Fibroblast of skin of left biceps (primary cell): ENCODE results near the gene WDPCP.
"Not testable (repeated sequence)": the region's sequence is repeated elsewhere in the genome, so short reads cannot be mapped to it uniquely, and the experiment has no call there.

Experiments used
- DNase-seq, 2 experiments: peaks; one replicate each; pipeline ENCODE4 v3.0.0-alpha.2; 2013; ENCODE audit warnings: low read depth in 2 of 2

Gene WDPCP

DNA sequence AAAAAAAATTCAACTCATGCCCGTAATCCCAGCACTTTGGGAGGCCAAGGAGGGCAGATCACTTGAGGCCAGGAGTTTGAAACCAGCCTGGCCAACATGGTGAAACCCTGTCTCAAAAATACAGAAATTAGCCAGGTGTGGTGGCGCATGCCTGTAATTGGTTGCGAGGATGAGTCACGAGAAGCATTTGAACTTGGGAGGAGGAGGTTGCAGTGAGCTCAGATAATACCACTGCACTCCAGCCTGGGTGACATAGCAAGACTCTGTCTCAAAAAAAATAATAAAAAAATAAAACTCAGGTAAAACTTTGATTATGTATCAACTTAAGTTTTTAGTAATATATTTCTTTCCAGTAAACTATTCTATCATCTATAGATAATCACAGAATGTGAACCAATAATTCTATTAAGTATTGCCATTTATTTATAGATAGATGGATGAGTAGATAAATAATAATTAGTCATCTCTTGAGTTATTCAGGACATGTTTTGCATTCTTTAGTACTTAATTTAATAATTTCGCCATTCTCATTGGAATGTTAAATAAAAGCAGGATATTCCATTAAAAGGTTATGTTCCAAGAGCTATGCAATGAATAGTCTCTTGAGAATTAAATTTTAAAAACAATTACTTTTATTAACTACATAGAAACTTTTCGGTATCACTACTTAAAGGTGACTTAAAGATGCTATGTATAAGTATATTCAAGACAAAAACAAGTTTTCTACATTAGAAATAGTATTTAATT is 48.7 kb downstream of the WDPCP start:
- no peak for DNase-seq

DNA sequence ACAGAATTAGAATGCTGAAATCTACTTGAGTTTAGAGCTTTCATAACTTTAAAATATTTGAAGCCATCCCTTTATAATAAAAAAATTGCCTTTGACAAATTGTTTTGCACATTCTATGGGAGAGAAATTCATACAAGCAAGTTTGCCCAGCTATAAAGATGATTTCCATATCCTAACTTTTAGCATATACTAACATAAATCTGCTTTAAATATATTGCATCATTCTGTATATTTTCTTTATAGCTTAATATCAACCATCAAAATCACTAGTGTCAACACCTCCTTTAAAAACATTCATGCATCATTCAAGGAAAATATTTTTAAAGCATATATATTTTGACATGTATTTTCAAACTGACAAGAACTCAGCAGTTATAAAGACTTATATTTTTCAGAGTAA is 49.9 kb downstream of the WDPCP start:
- no peak for DNase-seq

DNA sequence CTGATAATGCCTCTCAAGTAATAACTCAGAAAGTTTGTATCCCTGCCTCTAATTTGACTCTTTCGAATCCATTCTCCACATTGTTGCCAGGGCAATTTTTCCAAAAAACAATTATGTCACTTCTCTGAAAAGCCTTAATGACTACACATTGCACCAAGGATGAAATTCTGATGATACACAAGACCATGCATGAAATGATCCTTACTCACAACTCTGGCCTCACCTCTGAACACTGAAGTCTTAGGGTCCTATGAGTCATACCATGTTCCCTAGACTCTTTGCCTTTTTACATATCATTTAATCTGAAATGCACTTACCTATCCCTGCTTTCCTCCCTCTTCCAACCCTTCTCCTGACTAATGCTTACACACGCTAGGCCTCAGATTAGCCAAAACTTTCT is 51.0 kb downstream of the WDPCP start:
- DNase-seq, result no peak

DNA sequence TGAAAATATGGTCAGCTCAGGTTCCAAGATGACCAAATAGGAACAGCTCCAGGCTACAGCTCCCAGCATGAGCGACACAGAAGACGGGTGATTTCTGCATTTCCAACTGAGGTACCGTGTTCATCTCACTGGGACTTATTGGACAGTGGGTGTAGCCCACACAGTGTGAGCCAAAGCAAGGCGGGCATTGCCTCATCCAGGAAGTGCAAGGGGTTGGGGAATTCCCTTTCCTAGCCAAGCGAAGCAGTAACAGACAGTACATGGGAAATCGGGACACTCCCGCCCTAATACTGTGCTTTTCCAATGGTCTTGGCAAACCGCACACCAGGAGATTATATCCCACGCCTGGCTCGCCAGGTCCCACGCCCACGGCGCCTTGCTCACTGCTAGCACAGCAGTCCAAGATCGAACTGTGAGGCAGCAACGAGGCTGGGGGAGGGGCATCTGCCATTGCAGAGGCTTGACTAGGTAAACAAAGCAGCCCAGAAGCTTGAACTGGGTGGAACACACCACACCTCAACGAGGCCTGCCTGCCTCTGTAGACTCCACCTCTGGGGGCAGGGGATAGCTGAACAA is 57.5 kb downstream of the WDPCP start:
- no peak for DNase-seq

DNA sequence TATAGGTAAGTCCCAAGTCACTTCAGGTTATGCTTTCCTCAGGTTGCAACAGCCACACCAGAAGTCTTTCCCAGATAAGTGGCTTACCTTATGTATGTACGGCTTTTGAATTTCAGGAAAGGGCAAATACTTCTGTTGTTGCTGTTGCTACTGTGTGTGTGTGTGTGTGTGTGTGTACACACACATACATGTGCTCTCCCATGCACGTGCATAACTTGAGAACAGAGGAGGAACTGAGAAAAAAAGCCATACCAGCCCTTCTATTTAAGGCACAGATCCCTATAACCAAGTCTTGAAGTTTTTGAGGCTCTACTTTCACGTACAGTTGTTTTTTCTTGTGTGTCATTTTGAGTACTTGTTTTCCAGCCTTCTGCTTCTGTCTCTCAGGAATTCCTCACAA is 62.4 kb downstream of the WDPCP start:
- no peak for DNase-seq

DNA sequence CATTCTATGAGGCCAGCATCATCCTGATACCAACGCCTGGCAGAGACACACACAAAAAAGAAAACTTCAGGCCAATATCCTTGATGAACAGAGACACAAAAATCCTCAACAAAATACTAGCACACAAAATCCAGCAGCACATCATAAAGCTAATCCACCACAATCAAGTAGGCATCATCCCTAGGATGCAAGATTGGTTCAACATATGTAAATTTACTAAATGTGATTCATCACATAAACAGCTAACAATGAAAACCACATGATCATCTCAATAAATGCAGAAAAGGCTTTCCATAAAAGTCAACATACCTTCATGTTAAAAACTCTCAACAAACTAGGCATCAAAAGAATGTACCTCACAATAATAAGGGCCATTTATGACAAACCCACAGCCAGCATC is 65.3 kb downstream of the WDPCP start:
- DNase-seq, result peak in 1 of 2 experiments; percentile 8

DNA sequence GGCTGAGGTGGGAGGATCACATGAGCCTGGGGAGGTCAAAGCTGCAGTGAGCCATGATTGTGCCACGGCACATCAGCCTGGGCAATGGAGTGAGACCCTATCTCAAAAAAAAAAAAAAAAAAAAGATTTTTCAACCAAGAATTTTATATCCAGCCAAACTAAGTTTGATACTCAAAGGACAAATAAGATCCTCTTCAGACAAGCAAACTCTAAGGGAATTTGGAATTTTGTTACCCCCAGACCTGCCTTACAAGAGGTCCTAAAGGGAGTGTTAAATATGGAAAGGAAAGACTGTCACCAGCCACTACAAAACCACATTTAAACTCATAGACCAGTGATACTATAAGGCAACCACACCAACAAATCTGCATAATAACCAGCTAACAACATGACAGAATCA is 67.5 kb downstream of the WDPCP start:
- no peak for DNase-seq

DNA sequence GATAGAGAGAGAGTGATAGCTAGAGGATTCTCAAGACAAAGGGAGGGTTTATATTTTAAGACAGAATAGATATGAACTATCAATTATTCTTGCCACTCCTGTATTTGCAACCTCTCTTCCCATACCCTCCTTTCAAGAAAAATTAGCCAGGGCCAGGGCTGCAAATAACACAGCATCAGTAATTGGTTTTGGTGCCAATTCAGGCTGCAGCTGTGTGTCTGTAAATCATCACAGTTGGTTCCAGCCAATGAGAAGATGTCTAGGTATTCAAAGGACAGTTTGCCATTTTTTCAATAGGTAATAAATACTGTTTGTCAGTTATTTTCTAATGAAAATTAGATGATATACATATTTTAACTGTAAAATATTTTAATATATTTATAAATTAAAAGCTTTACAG is 73.5 kb downstream of the WDPCP start:
- no peak for DNase-seq

DNA sequence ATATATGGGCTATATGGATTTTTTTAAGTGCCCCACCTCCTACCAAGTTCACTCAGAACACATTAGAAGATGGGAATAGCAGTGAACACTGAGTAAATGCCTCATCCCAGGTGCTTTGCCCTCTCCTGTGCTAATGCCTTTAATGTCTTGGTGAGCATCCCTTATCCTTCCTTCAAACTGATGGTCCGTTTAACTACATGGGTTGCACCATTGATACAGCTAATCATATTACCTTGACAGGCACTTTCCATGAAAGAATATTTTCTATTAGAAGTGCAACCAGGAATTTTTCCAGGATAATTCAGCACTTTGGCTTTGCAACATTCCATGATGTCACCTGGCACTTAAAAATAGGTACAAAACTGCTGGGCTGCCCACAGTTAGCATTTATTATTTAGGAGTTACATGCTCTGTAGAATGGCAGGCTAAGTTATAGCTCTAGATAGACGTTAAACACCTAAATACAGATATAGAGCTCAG is 74.0 kb downstream of the WDPCP start:
- no peak for DNase-seq

DNA sequence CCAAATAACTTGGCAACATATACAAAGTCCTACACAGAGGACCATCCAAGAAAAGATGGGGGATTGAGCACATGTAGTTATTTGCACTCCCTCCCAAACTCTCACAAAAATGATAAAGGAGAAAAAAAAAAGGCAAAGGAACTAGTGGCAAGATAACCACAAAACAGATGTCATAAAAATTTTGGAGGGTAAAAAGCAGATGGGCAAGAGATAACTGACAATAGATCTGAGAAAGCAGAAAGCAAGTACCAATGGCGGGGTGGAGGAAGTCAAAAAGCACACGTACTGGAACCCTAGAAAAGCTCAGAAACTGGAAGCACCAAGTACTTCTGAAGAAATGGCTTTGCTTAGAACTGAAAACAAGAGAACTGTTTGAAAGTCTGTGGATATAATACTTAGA is 82.0 kb downstream of the WDPCP start:
- DNase-seq, result no peak

DNA sequence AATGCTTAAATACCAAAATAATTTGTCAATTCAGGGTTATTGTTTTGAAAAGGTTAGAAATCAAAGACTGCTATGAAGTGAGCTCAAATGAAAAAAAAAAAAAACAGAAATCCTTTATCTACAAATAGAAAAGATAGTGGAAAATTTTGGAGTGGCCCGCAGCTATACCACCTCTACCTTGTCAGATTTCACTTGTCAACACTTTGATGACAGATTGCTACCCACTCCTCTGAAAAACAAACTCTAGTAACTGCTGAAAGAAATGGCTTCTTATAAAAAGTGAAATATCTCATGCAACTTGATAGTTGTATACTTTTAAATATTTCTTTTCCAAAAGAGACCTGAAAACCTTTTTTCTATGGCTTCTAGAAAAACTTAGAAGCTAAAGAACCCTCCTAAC is 84.5 kb downstream of the WDPCP start:
- no peak for DNase-seq

DNA sequence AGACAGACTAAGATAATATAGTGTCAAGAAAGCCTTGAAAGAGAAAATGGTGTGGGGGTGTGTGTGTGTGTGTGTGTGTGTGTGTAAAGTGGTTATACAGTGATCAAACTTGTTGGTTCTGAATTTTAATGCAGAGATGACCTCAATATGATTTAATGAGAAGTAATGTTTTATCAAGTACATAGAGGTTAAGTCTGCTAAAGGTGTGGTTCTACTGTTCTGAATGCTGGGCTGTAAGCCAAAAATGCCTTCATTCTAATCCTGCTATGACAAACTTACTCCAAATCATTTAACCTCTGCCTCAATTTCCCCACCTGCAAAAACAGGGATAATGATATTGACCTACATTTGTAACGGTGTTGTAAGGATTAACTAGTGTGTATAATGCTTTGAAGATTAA is 87.9 kb downstream of the WDPCP start:
- DNase-seq, result no peak

DNA sequence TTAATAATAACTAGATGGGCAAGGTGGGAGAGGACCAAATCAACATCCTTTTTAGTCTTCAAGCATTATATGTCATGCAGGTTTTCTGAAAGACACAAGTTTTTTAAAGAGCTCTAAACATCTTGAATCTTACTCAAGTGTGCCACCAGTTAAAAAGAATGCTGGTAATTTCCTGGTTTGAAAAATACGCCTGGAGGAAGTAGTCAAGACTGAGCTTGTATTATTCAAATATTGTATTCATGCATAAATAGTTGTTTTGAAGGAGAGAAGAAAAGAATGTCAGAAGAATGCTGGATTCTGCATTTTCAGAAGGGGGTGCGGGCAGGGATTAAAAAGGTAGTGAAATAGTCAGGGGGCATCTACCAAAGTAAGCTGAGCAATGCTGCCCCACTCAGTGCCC is 90.7 kb downstream of the WDPCP start:
- DNase-seq, result no peak

DNA sequence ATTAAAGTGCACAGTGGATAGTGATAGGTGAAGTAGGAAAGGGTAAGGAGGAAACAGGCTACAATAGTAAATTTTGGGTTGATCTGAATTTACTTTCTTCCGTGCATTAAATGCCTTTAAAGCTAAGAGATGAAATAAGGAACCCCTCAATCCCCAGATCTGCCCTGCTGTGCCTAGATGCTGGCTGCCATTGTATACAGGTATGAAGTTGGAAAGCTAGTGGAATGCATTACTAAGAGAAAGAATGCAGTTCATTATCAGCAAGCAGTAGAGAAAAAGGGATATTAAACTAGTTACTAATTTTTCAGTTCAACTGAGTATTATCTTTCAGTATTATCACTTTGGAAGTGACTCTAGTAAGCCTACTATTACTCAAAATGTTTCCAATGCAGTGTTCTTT is 93.3 kb downstream of the WDPCP start:
- no peak for DNase-seq

DNA sequence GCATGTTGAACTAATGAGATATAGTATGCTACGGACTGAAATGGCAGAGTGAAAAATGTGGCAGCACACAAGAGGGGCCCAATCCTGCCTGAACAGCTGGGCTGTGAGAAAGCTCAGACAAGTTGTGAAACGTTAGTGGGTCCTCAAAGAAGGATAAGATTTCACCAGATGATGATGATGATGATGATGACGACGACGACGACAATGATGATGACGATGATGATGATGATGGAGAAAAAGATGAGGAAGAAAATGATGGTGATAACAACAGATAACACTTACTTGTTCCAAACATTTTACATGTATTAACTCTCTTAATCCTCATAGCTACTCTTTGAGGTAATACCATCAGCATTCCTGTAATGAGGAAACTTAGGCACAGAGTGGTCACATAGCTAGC is 94.2 kb downstream of the WDPCP start:
- DNase-seq, result no peak

DNA sequence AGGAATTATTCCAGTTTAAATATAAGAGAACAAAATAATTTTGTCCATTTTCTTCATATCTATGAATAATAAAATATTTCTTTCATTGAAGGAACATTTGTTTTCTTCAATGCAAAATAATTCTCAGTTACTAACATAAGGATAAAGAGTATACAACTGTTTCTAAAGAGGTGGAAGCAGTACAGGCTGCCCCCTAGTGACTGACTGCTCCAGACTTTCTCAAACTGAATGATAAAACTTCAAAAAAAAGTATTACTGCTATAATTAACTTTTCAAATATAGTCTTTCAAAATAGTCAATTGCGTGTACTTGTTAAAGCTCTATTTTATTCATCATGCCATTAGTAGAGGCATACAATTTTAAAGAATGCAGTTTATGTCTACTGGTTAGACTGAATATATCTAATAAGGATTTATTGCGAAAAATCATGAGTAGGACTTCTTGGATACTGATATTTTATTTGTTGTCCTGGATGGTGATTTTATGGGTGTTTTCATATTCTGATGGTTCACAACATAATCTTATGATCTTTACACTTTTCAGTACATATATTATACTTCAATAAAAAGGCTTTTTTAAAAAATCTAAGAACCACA is 100.1 kb downstream of the WDPCP start:
- no peak for DNase-seq

DNA sequence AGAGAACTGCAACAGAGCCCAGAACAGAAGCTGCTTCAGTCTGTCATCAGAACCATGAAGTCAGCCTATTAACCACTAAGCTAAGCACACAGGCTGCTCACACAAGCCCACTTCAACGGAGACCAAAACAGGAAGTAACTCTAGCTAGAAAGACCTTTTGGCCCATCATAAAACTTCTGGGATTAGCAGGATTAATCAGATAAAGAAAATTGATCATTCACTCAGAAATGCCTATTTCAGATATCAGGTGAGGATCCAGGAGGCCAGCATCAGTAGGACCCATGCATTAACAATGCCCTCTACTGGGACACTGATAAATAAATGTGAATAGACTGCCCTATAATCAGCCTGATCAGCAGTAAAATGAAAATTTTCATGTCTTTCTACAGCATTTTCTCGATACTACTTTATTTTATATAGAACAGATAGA is 101.4 kb downstream of the WDPCP start:
- DNase-seq, result no peak

DNA sequence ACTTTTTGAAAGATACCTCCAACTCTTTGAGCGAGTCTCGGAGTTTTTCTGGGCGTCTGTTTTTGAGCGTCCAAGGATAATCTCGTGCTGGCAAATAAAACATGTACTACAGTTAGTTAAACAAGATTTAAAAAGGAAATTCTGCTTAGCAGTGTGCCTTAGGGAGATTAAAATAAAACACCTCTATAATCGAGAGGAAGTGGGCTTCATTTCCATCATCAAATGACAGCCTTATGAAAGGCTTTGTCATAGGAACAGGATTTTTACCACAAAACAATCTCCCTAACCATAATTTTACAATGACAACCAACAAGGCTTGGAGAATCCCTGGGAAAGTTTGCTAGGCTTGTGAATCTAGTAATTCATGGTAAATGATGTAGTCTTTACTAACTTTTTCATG is 103.4 kb downstream of the WDPCP start:
- DNase-seq, result no peak

DNA sequence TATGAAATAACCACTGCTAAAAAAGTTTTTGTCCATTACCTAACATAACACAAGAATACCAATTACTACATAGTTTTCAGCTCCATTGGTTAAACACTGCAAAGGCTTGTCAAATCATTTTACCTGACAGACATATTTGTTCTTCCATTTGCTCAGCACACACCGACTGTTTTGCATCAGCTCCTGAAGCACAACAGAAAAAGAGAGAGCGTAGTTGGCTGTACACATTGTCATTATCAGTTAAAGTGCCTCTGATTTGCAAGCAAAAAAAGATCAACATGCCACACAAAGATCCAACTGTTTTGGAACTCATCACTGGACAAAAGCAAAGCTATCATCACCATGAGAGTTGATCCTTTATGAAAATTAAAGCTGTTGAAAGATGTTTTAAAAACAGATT is 103.8 kb downstream of the WDPCP start:
- no peak for DNase-seq

DNA sequence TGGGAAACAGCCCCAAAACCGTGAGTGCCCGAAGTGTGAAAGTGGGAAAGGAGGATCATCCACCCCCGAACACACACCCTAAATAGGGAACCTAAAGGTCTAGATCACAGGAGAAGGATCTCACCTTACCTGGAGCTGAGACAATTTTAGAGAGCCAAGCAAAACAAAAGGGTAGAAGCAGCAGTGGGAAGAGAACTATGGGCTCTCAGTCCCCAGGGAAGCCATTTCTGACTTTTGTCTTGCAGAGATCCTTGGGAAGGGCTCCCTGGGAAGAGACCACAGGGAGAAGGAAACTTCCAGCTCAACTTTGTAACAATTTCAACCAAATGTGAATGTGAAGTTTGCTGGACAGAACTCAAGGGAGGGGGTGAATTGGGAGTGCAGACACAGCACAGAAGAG is 110.6 kb downstream of the WDPCP start:
- DNase-seq, result no peak

DNA sequence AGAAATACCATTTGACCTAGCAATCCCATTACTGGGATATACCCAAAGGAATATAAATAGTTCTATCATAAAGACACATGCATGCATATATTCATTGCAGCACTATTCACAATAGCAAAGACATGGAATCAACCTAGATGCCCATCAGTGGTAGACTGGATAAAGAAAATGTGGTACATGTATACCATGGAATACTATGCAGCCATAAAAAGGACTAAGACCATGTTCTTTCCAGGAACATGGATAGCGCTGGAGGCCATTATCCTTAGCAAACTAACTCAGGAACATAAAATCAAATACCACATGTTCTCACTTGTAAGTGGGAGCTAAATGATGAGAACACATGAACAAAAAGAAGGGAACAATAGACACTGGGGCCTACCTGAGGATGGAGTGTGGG is 119.0 kb downstream of the WDPCP start:
- not testable (repeated sequence) for DNase-seq

DNA sequence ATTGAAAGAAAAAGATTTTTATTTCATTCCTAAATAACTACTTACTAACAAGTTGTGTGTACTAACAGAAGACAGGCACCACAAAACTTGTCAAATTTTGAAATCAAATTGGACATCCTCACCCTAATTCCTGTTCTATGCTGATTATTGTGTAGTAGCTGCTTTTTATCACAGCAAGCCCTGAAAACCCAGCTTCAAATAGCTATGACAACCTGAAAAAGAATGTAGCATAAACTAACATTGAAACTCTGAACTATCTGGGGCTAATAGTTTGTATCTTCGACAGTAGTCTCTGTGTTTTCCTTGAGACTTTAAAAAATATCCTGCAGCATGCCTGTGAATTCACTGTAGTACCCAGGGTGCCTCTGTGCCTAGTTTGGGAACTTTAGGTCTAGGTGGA is 122.6 kb downstream of the WDPCP start:
- no peak for DNase-seq

DNA sequence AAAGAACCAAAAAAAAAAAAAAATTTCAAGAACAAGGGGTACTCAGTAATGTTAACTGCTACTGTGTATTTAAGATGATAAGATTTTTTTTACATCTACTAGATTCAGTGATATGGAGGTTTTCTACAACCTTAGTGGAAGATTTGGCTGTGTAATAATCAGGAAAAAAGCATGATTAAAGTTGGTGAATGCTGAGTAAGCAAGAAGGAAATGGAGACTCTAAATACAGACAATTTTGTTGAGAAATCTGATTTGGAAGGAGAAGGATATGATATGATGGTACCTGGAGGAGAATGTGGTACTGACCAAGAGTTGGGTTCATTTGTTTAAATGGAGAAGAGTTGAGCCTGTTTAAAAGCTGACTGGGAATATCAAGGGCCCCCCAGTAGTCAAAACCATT is 125.1 kb downstream of the WDPCP start:
- no peak for DNase-seq
